Measurements from ENCODE around the gene ATP11C.

The ATP11C gene

GRCh38 chrX:139804482-139804881, 128.4 kb downstream of the ATP11C start:
- DNase-seq (ENCODE audit: low spot score): no peak

DNA sequence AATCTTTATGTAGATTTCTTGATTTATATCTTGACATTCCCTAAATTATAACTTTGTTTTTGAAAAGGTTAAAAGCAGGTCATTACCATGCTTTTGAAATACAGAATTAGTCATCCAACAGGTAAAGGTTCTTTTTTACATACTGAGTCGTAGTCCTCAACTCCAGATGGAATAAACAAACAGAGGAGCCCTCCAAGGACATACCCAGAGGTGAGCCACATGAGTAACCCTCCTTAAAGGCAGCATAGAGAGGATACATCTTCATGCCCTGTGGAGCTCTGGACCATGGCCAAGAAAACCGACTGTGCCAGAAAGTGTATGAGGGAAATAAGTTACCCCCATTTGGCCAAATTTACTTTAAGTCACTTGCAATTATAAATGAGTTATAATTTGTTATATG, 129.6 kb downstream of the ATP11C start:
- no peak for DNase-seq (ENCODE audit: low spot score)

DNA sequence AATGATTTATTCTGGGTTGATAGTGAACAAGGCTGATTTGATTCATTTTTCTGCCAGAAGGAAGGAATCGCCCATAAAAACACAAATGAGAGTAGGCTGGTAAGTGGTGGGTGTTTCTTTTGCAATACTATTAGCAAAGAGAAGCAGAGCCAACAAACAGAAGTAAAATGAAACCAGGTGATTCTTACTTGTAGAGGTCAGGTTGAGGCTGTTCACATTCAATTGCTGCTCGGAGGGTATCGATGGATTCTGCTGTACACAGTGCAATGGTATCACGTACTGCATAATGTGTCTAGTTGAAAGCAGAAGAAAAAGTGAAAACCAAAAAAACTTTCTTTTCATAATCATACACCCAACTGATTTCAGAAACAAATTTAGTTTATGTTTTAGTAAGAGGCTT, 130.8 kb downstream of the ATP11C start:
- DNase-seq (ENCODE audit: low spot score): no peak

GRCh38 chrX:139801397-139801813, 131.4 kb downstream of the ATP11C start:
- no peak for DNase-seq (ENCODE audit: low spot score)

DNA sequence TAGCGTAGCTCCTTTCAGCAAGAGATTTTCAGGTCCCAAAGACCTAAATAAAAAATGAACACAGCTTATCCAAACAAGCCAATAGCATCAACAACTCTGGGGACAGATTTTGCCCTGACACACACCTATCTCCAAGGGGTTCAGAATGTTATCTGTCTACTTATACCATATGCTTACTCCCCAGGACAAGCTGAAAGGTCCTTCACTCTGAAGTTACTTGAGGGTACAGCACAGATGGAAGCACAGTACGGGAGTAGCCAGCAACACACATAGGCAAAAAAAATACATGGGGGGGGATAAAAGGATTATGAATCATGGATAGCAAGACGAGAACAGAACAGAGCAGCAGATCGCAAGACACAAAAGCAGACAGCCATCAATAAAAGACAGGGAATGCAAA, 134.2 kb downstream of the ATP11C start:
- no peak for DNase-seq (ENCODE audit: low spot score)

GRCh38 chrX:139795196-139795595, 137.7 kb downstream of the ATP11C start:
- no peak for DNase-seq (ENCODE audit: low spot score)

DNA sequence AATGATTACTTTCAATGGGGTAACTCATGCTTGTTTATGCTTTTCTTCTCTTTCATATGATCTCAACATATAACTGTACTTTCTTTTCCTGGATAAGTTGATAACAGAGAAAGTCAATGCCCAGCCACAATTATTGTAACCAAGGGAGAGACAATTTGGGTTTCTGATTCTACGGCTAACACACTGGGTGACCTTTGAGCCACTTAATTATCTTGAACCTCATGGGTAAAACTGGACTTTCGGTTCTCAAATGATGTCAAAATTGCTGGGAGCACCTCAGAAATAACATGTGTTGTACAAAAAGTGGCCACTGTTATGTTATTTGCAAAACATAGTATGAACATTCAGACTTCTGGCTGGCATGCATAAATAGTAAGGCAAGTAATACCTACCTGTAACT, 145.3 kb downstream of the ATP11C start:
- no peak for DNase-seq (ENCODE audit: low spot score)

- DNase-seq (ENCODE audit: low spot score): no peak
Observed at GRCh38 chrX:139784807-139785206, 148.0 kb downstream of the ATP11C start.

DNA sequence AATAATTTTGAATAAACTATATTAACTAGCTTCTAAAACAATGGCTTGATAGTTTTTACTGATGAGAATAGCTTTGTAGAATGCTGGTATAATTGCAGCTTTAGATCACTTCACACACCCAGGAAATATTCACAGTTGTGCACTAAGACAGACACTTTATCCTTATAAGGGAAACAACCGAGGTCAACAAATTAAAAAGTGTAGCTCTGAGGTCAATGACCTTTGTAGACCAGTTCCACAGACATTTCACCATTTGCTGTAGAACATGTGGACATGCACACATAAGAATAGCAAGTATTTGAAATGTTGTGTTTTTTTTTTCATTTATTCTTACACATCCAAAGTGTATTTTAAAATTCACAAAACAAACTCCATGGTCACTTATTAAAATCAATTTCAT, 148.9 kb downstream of the ATP11C start:
- DNase-seq (ENCODE audit: low spot score): no peak

DNA sequence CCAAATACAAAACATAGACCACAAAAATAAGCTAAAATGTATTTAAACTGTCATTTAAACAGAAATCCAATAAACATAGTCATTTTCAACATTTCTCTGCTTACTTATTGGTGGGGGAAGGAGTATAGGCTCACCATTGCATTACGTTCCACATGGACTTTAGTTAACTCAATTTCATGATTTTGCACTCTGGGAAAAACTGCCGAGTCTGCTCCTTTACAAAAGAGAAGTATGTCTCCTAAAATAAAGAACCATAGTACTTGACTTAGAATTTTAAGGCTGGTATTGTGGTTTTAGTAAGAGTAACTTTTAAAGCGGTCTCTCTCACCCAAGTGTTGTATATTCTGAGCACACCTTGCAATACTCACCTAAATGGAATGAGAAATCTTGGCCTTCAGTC, 149.8 kb downstream of the ATP11C start:
- no peak for DNase-seq (ENCODE audit: low spot score)

DNA sequence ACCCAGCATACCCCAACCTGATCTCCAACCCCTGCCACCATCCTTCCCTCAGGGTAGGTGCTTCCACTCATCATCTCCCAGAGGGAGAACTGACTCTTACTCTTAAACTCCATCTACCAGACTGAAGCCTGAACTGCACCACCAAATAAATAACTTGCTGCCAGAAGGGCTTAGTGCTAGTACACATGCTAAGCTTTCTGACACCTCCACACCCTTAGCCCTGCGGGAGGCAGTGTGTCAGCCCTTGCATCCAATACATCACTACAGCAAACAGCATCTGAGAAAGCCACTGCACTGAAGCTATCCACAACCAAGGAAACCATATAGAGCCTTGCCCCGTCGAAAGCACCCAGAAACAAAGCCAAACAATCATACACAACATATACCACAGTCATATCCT, 156.3 kb downstream of the ATP11C start:
- DNase-seq (ENCODE audit: low spot score): no peak

GRCh38 chrX:139770366-139770765, 162.5 kb downstream of the ATP11C start:
- DNase-seq (ENCODE audit: low spot score): no peak

DNA sequence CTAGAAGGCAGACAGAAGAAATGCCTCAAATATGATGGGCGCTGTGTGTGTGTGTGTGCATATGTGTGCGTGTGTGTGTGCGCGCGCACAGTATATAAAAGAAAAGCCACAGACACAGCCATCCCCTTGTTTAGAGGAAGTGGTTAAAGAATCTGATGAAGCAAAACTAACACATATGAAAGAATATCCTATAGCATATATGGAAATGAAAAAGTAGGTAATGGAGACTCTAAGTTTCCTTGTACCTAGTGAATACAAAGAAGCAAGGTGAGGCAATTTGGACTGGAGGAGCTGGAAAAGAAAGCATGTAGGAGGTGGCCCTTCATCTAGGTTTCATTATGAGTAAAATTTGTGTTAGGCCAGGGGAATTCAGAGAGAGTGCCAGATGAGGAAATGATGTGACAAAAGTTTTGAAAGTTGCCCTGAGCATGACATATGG, 166.3 kb downstream of the ATP11C start:
- DNase-seq (ENCODE audit: low spot score): no peak

DNA sequence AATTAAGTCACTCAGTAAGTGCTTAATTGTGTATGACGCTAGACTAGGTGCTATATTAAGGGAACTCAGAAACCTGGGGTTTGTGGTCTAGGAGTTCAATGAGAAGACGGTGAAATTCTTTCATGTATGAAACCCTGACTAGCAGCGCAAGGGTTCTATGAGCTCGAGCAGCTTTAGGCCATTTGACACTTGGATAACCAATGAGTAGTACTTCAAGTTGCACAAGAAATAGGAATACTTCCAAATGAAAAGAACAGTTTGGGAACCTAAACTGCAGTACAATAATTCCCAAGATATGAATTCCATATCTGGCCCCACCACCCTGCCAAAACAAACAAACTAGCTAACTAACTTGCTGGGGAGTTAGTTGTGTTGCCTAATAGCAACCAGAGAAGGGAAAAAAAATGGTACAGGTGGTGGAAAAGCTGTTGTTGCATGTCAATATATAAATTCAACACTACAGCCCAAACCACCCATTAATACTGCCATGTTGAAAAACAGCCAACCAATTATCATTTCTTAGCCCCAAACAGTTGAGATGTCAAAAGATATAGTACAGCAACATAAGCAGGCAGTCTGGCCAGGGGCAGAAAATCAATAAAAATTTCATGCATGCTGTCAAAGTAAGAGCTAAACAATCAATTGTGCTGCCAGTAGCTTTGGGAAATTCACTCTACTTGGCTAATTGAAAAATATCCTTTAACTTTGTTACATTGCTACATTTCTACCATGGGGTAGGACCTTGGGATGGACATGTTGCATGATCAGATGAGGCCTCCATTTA, 170.3 kb downstream of the ATP11C start:
- DNase-seq (ENCODE audit: low spot score): no peak

GRCh38 chrX:139759637-139760036, 173.2 kb downstream of the ATP11C start:
- no peak for DNase-seq (ENCODE audit: low spot score)

- no peak for DNase-seq (ENCODE audit: low spot score)
Observed at GRCh38 chrX:139758809-139759208, 174.0 kb downstream of the ATP11C start.

- no peak for DNase-seq (ENCODE audit: low spot score)
Observed at GRCh38 chrX:139758250-139758649, 174.6 kb downstream of the ATP11C start.

DNA sequence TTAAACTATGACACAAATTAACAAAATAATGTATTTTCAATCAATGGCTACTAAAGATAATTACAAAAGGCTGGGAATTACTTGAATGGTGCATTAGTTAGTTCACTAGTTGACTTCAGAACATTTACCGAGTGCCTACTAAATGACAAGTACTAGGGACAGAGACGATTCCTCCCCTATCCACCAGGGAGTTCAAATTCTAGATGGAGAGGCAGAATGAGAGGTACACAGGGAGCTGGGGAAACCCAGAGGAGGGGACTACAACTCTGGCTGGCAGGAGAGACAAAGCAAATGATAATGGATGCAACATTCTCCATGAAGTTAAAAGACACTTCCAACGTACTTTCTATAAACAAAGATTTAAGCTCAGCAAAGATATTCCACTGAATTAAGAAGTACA, 181.8 kb downstream of the ATP11C start:
- no peak for DNase-seq (ENCODE audit: low spot score)

- DNase-seq (ENCODE audit: low spot score): no peak
Observed at GRCh38 chrX:139750390-139750789, 182.5 kb downstream of the ATP11C start.

DNA sequence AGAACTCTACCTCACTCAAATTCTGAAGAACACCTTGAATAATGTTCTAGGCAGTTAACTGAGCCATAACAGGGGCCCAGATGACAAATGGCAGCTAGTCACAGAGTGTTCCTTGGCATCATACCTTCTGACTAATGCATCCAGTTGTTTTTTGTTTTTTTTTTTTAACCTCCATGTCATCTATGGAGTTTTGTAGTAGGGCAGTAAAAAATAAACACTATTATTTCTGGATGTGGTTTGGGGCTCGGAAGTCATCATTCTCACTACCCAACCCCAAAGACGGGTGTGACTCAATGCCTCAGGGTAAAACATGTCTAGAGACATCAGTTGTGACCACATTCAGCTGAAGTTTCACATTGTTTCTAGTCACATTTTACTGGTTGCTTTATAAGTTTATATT, 193.7 kb downstream of the ATP11C start:
- no peak for DNase-seq (ENCODE audit: low spot score)

- DNase-seq (ENCODE audit: low spot score): no peak
Observed at GRCh38 chrX:139738581-139738980, 194.3 kb downstream of the ATP11C start.

DNA sequence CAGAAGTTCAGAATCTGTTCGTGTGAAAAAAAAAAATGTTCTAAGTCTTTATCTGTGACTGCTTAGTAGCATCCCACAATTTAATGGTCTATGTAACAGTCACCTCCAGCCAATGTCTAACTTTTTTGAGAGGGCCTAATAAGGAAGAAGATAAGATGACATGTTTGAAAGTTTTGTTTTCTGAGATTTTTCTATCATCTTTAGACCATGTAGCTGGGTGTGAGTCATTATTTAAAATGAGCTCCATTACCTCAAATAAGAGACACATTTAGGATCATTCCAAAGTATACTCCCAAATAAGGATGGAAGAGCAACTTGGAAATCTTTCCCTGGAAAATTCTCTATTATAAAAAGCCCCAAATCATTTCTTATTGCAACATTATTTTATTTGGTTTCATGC, 196.7 kb downstream of the ATP11C start:
- DNase-seq (ENCODE audit: low spot score): no peak

DNA sequence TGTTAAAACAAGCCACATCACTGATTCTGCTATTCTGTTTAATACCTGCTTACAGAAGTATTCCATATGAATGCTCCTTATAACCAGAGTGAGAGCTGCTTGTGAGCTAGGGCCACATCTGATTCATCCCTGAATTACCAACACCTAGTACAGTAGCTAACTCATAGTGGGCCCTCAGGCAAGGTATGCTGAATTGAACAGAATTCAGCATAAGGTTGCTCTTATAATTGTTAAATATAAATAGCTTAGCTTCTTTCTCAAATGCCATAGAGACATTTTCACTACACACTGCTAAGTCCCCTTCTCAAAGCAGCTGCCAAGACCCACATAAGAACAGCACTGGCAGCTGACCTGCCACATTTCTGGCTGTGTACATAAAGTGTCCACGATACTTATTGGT, 197.9 kb downstream of the ATP11C start:
- DNase-seq (ENCODE audit: low spot score): no peak

DNA sequence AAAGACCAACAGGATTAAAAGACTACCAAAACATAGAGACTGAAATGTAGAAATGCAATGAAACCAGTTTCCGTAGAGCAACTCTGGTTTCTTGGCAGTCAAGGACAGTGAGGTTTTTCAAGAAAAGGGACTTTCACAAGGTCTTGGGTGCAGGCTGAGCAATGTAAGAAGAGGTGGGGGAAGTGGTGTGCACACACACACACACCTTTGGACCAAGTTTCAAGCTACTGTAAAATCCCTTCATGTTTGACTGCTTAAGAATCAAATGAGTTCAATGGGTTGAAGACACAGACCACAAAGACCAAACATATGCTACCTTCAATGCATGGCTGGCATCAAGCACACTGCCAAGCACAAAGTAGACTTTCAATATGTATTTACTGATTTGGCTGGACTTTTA, 207.1 kb downstream of the ATP11C start:
- DNase-seq (ENCODE audit: low spot score): no peak
